Right lobe of liver (tissue), 6 donors: ENCODE results near the gene LY6G5C. TPM values are rescaled to one million over a fixed set of nuclear protein-coding genes. Genes with fewer than 3 reads are reported as not detected.

ENCODE experiments used
- ATAC-seq, 4 donors: fragments of 200-7000 bp; cut with Tn5 transposase; one replicate each; pipeline ENCODE4 v1.9.1; 2020; ENCODE audit warnings: mild to moderate bottlenecking in 4 of 4, moderate library complexity in 4 of 4
- DNase-seq, 3 donors: peaks; one replicate each; pipeline ENCODE4 v3.0.0-alpha.2; 2020
- H3K27ac ChIP-seq, 3 donors: fragments of 200-600 bp; one replicate each; pipeline ENCODE4 v1.8.0; 2022
- H3K27me3 ChIP-seq, 2 donors: fragments of 200-600 bp; one replicate each; pipeline ENCODE4 v1.8.0; 2022
- H3K36me3 ChIP-seq, 4 donors: fragments of 200-600 bp; sonication (generic) in 1 of 4; one replicate each; pipeline versions ENCODE4 v1.5.1 to v1.8.0; 2017 to 2022; ENCODE audit warnings: control low read depth in 1 of 4
- H3K4me1 ChIP-seq, 4 donors: fragments of 200-600 bp; sonication (generic) in 1 of 4; one replicate each; pipeline versions ENCODE4 v1.5.1 to v1.8.0; 2017 to 2022; ENCODE audit warnings: control low read depth in 1 of 4
- H3K4me3 ChIP-seq, 3 donors: fragments of 200-600 bp; one replicate each; pipeline ENCODE4 v1.8.0; 2022
- H3K9me3 ChIP-seq, 4 donors: fragments of 200-600 bp; sonication (generic) in 1 of 4; one replicate each; pipeline versions ENCODE4 v1.5.1 to v1.8.0; 2017 to 2022; ENCODE audit warnings: control low read depth in 1 of 4
- CTCF ChIP-seq, 4 donors: fragments of 200-600 bp in 3 of 4; fragments of 450-650 bp in 1 of 4; IDR thresholded peaks; one replicate each; pipeline versions ENCODE4 v1.5.1 to v1.8.0; 2016 to 2022; ENCODE audit warnings: antibody characterized with exemption in 4 of 4, mild to moderate bottlenecking in 2 of 4
- POLR2A ChIP-seq: fragments of 450-650 bp; IDR thresholded peaks from one replicate; pipeline ENCODE4 v1.6.1; 2017; ENCODE audit warnings: antibody characterized with exemption, mild to moderate bottlenecking
- WGBS: methylation state at CpG from one replicate; pipeline ENCODE4 v1.1.6; 2018; ENCODE audit warnings: low coverage, low lambda C conversion rate; ENCODE audit not compliant: insufficient coverage; ENCODE audit errors: missing lambda C conversion rate; 5-methylcytosine and 5-hydroxymethylcytosine counted together
- intact Hi-C, 2 donors: fragments of 100-400 bp; cut with DNase I; formaldehyde crosslinking; loops; one replicate each; pipeline versions ENCODE4 v1.11.2 to v1.14.1; 2022
- total RNA-seq, 6 experiments: library from RNA; depleted of rRNA in 2 of 6; stranded (reverse); fragments of >200 nt in 2 of 6; fragmentation: NEBNext Ultra II Directional in 3 of 6; extraction: Animal tissue kit (Norgen Biotek cat#: 25700) in 3 of 6; gene quantifications; one replicate each; pipeline versions ENCODE4 v1.1.0 to v1.2.4, GENCODE V29; 2016 to 2023
- donor health status: DM: no; HTN: yes; CAD: no.
- donor health status: DM: no; HTN: no; CAD: no.
- donor health status: DM: no; HTN: no; CAD: no.
- donor health status: DM: no; HTN: yes; CAD: no.
- donor health status: DM: no; HTN: yes; CAD: no.

Gene LY6G5C
- total RNA-seq, 6 experiments from 2014 or later: 0.68 to 1.6 (median 1.2) TPM

GRCh38 chr6:31693535-31693934 is 12.7 kb upstream of the LY6G5C start:
- TF ChIP-seq POLR2A: no peak
- TF ChIP-seq CTCF (IDR thresholded peaks at IDR 0.05): no peak
- ATAC-seq (no peak), DNase-seq (no peak)
- Histone ChIP-seq H3K9me3 (no peaks in the 10 kb centered on the region), H3K4me3 (no peak overlapping the region), H3K4me1 (no peaks in the 10 kb centered on the region), H3K27ac (no peak overlapping the region), H3K36me3 (peaks cover 0 to 75% (median 20%) of the 10 kb centered on the region in 4 donors), H3K27me3 (no peaks in the 10 kb centered on the region)
- intact Hi-C loops: no loop called here
- 90% methylated on average over 3 of the region's 6 CpGs for WGBS

GRCh38 chr6:31692886-31693285 is 12.0 kb upstream of the LY6G5C start:
- no peaks in the 10 kb centered on the region for H3K9me3 ChIP-seq
- intact Hi-C loops: no loop called here
- no peak overlapping the region for H3K27ac ChIP-seq
- H3K4me3 ChIP-seq: no peak overlapping the region
- DNase-seq: no peak
- H3K36me3 ChIP-seq: peaks cover 0 to 80% (median 23%) of the 10 kb centered on the region in 4 donors
- TF ChIP-seq POLR2A: no peak
- no peak for TF ChIP-seq CTCF (IDR thresholded peaks at IDR 0.05)
- ATAC-seq: no peak
- H3K27me3 ChIP-seq: no peaks in the 10 kb centered on the region
- H3K4me1 ChIP-seq: no peaks in the 10 kb centered on the region
- 90% methylated on average over 7 of the region's 9 CpGs for WGBS

GRCh38 chr6:31692353-31692752 is 11.5 kb upstream of the LY6G5C start:
- intact Hi-C loops: no loop called here
- 85% methylated on average over 2 of the region's 4 CpGs for WGBS

GRCh38 chr6:31691564-31692108 is 10.8 kb upstream of the LY6G5C start:
- 95% methylated on average over 6 of the region's 12 CpGs for WGBS
- H3K4me3 ChIP-seq: no peak overlapping the region
- TF ChIP-seq POLR2A (no peak), CTCF (IDR thresholded peaks at IDR 0.05) (no peak)
- intact Hi-C loops: no loop called here
- DNase-seq: no peak
- no peak for ATAC-seq
- H3K9me3 ChIP-seq: no peaks in the 10 kb centered on the region
- no peaks in the 10 kb centered on the region for H3K27me3 ChIP-seq
- no peak overlapping the region for H3K27ac ChIP-seq
- no peaks in the 10 kb centered on the region for H3K4me1 ChIP-seq
- peaks cover 0 to 89% (median 25%) of the 10 kb centered on the region in 4 donors for H3K36me3 ChIP-seq

More at GRCh38 chr6:31692353-31692752, 11.5 kb upstream of the LY6G5C start:
- Histone ChIP-seq H3K4me1 (no peaks in the 10 kb centered on the region), H3K9me3 (no peaks in the 10 kb centered on the region), H3K27me3 (no peaks in the 10 kb centered on the region), H3K4me3 (no peak overlapping the region), H3K36me3 (peaks cover 0 to 86% (median 24%) of the 10 kb centered on the region in 4 donors), H3K27ac (no peak overlapping the region)
- TF ChIP-seq POLR2A (no peak), CTCF (IDR thresholded peaks at IDR 0.05) (no peak)
- DNase-seq: no peak
- ATAC-seq: no peak

- Histone ChIP-seq H3K27ac (no peak overlapping the region), H3K9me3 (no peaks in the 10 kb centered on the region)
- no peak for DNase-seq
Observed at GRCh38 chr6:31691078-31691463, 10.2 kb upstream of the LY6G5C start.

More at GRCh38 chr6:31691078-31691463, 10.2 kb upstream of the LY6G5C start:
- Histone ChIP-seq H3K27me3 (no peaks in the 10 kb centered on the region), H3K4me1 (no peaks in the 10 kb centered on the region), H3K36me3 (peaks cover 0 to 87% (median 25%) of the 10 kb centered on the region in 4 donors), H3K4me3 (no peak overlapping the region)
- WGBS: 93% methylated on average over 6 of the region's 6 CpGs
- intact Hi-C loops: no loop called here
- no peak for TF ChIP-seq POLR2A
- TF ChIP-seq CTCF (IDR thresholded peaks at IDR 0.05): no peak
- ATAC-seq: no peak
